Uterus (tissue), 4 donors: ENCODE results near the gene ASIC4. TPM values are rescaled to one million over a fixed set of nuclear protein-coding genes. Genes with fewer than 3 reads are reported as not detected.

Source experiments
- DNase-seq, 2 donors: peaks; one replicate each; pipeline ENCODE4 v3.0.0-alpha.2; 2019 to 2020
- H3K27ac ChIP-seq, 2 donors: fragments of 200-600 bp; sonication (generic); 1 replicate in 1 of 2; 2 replicates in 1 of 2; pipeline ENCODE4 v1.5.1; 2016 to 2018
- H3K27me3 ChIP-seq, 2 donors: fragments of 200-600 bp; sonication (generic); one replicate each; pipeline ENCODE4 v1.5.1; 2018 to 2019; ENCODE audit warnings: control low read depth in 1 of 2
- H3K36me3 ChIP-seq, 2 donors: fragments of 200-600 bp; sonication (generic); one replicate each; pipeline ENCODE4 v1.5.1; 2019; ENCODE audit warnings: control low read depth in 1 of 2
- H3K4me1 ChIP-seq, 2 donors: fragments of 200-600 bp; sonication (generic); one replicate each; pipeline ENCODE4 v1.5.1; 2018 to 2019; ENCODE audit warnings: control low read depth in 1 of 2
- H3K4me3 ChIP-seq, 2 donors: fragments of 200-600 bp; sonication (generic); 1 replicate in 1 of 2; 2 replicates in 1 of 2; pipeline ENCODE4 v1.5.1; 2018 to 2019; ENCODE audit warnings: mild to moderate bottlenecking in 1 of 2
- H3K9me3 ChIP-seq, 2 donors: fragments of 200-600 bp; sonication (generic); one replicate each; pipeline ENCODE4 v1.5.1; 2019; ENCODE audit warnings: control low read depth in 1 of 2
- CTCF ChIP-seq, 4 experiments: fragments of 200-600 bp in 2 of 4; fragments of 450-650 bp in 2 of 4; sonication (generic) in 2 of 4; IDR thresholded peaks; one replicate each; pipeline ENCODE4 v1.5.1; 2016 to 2019; ENCODE audit warnings: antibody characterized with exemption in 4 of 4, mild to moderate bottlenecking in 2 of 4, moderate library complexity in 1 of 4
- POLR2A ChIP-seq, 2 donors: fragments of 450-650 bp; IDR thresholded peaks; one replicate each; pipeline ENCODE4 v1.6.1; 2016; ENCODE audit warnings: antibody characterized with exemption in 2 of 2, mild to moderate bottlenecking in 1 of 2, moderate library complexity in 1 of 2
- intact Hi-C: fragments of 100-400 bp; cut with DNase I; formaldehyde crosslinking; loops from one replicate; pipeline ENCODE4 v1.15.1; 2023; ENCODE audit warnings: low total_unique reads
- total RNA-seq, 4 donors: library from RNA; depleted of rRNA in 3 of 4; stranded (reverse); fragments of >200 nt in 3 of 4; gene quantifications; one replicate each; pipeline versions ENCODE4 v1.1.0 to v1.2.4, GENCODE V29; 2014 to 2023
- donor health status: DM: yes; HTN: yes; CAD: no.

The ASIC4 gene
- total RNA-seq, 4 donors from 2014 or later, result 0.21 to 0.30 TPM; not detected in 2

DNA sequence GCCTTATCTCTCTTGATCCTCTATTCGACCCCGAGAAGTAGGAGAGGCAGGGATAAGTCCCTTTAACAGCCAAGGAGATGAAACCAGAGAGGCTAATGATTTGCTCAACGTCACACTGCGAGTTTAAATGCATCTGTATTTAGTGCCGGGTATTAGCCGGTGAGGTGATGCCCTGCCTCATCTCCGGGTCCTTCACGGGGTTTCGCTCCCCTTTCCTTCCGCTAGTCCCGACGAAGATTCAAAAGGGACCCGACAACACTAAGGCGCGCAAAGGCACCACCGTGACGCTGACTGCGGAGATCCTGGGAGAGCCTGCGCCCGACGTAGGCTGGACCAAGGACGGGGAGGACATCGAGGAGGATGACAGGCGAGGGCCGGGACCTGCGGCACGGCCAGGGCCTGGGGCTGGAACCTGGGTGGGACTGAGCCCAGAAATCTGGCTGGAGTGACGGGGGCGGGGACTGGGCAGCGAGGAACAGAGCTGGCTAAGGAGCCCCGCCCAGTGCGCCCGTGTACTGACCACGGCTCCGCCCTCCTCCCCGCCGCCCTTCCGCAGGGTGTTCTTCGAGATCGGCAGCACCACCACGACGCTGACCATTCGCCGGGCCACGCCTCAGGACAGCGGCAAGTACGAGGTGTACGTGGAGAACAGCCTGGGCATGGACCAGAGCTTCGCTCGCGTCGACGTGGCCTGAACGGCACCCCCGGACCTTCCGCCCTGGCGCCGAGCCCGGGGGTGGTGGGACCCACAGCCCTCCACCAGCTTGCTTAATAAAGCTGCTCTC, 16.6 kb upstream of the ASIC4 start:
- TF ChIP-seq CTCF (IDR thresholded peaks at IDR 0.05) (no peak), POLR2A (IDR thresholded peaks at IDR 0.05) (peak; percentile 74 to 86)
- Histone ChIP-seq H3K27ac (peak overlapping the region; percentile 94 to 95), H3K4me1 (peaks cover 0 to 4% of the 10 kb centered on the region in 2 donors), H3K36me3 (no peaks in the 10 kb centered on the region), H3K9me3 (no peaks in the 10 kb centered on the region), H3K4me3 (peak overlapping the region; percentile 52 to 57), H3K27me3 (no peaks in the 10 kb centered on the region)
- DNase-seq, result peak; percentile 93 to 94
- intact Hi-C loops, result no loop called here

- Histone ChIP-seq H3K27me3 (no peaks in the 10 kb centered on the region), H3K27ac (peak within 1 kb of the TSS; percentile 94 to 95), H3K4me1 (peaks cover 0 to 4% of the 10 kb centered on the region in 2 donors), H3K4me3 (peak within 1 kb of the TSS; percentile 52 to 57), H3K9me3 (no peaks in the 10 kb centered on the region), H3K36me3 (no peaks in the 10 kb centered on the region)
- peak in 2 of 4 experiments; percentile 13 to 24 for TF ChIP-seq CTCF (IDR thresholded peaks at IDR 0.05)
- TF ChIP-seq POLR2A (IDR thresholded peaks at IDR 0.05), result peak; percentile 74 to 83
- intact Hi-C loops, result no loop called here
- DNase-seq, result peak; percentile 99
These were observed 15.8 kb upstream of the ASIC4 start, which contains the start of gene GMPPA for GRCh38 chr2:219498280-219499057. Gene GMPPA, plus strand, starts transcription at chr2:219498891. Its CDS starts 1,085 bp downstream, at chr2:219499976.

GRCh38 chr2:219499058-219499307, 15.3 kb upstream of the ASIC4 start:
- intact Hi-C loops, result no loop called here
- no peaks in the 10 kb centered on the region for H3K36me3 ChIP-seq
- H3K4me1 ChIP-seq, result peaks cover 0 to 4% of the 10 kb centered on the region in 2 donors
- H3K27me3 ChIP-seq, result no peaks in the 10 kb centered on the region
- TF ChIP-seq POLR2A (IDR thresholded peaks at IDR 0.05), result no peak
- TF ChIP-seq CTCF (IDR thresholded peaks at IDR 0.05), result no peak
- H3K9me3 ChIP-seq, result no peaks in the 10 kb centered on the region
- no peak for DNase-seq
- peak overlapping the region; percentile 52 to 57 for H3K4me3 ChIP-seq
- H3K27ac ChIP-seq, result peak overlapping the region; percentile 94 to 95

- TF ChIP-seq CTCF (IDR thresholded peaks at IDR 0.05), result no peak
- intact Hi-C loops, result no loop called here
- peak overlapping the region; percentile 52 to 57 for H3K4me3 ChIP-seq
- no peaks in the 10 kb centered on the region for H3K9me3 ChIP-seq
- peaks cover 0 to 4% of the 10 kb centered on the region in 2 donors for H3K4me1 ChIP-seq
- no peak for DNase-seq
- H3K36me3 ChIP-seq, result no peaks in the 10 kb centered on the region
- peak overlapping the region in 1 of 2 donors; percentile 94 for H3K27ac ChIP-seq
- no peaks in the 10 kb centered on the region for H3K27me3 ChIP-seq
These were observed 14.7 kb upstream of the ASIC4 start for GRCh38 chr2:219499555-219499954.

- intact Hi-C loops, result no loop called here
- no peaks in the 10 kb centered on the region for H3K36me3 ChIP-seq
- H3K4me3 ChIP-seq, result no peak overlapping the region
- H3K27ac ChIP-seq, result no peak overlapping the region
- H3K4me1 ChIP-seq, result peaks cover 0 to 4% of the 10 kb centered on the region in 2 donors
- DNase-seq, result no peak
- TF ChIP-seq CTCF (IDR thresholded peaks at IDR 0.05) (no peak), POLR2A (IDR thresholded peaks at IDR 0.05) (no peak)
- H3K9me3 ChIP-seq, result no peaks in the 10 kb centered on the region
- H3K27me3 ChIP-seq, result no peaks in the 10 kb centered on the region
These were observed 14.1 kb upstream of the ASIC4 start for GRCh38 chr2:219500135-219500534.
